ENCODE results near the gene MED13L. TPM values are rescaled to one million over a fixed set of nuclear protein-coding genes. Genes with fewer than 3 reads are reported as not detected.
A peak's percentile ranks its signal among the peaks of the same experiment; 100 is the strongest.

The MED13L gene
- total and polyA plus RNA-seq, 2 donors (not counting 3 experiments of a cell fraction or from before 2014, with no cell fraction given), result 27.4 to 93.6 TPM

DNA sequence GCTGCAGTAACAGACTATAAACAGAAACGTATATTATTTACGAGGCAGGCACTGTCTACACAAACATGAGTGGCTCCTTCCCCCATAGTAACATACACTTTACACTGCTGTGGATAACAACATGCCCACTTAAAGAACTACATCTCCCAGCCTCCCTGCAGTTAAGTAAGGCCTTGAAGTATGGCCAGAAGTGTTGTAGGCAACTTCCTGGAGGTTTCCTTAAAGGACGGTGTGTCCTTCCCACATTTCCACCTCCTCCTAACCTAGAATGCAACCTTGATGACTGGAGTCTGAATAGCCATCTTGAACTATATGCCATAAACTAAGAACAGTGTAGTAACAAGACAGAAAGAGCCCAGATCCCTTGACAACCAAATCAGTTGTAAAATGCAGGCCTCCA, 20.3 kb downstream of the MED13L start:
- Histone ChIP-seq H3K4me1 (ENCODE audit: control insufficient read depth, extremely low read depth, insufficient read depth, low read length) (peaks cover 3% of the 10 kb centered on the region), H3K9me1 (replicated peaks; ENCODE audit: control insufficient read depth, extremely low read depth, insufficient read depth, low read length) (no peaks in the 10 kb centered on the region), H3K27ac (ENCODE audit: insufficient read depth, low read depth, low read length) (no peak overlapping the region), H3K4me2 (ENCODE audit: insufficient read depth, low read length) (no peak overlapping the region), H3K4me3 (replicated peaks in 1 of 3; ENCODE audit: insufficient read depth in 1 of 3, low read depth in 1 of 3, low read length in 3 of 3) (no peak overlapping the region), H3K36me3 (ENCODE audit: control insufficient read depth in 2 of 2, extremely low read depth in 1 of 2, insufficient read depth in 2 of 2, low read length in 2 of 2) (no peaks in the 10 kb centered on the region), H3K9ac (replicated peaks; ENCODE audit: extremely low read depth, insufficient read depth, low read length) (no peak overlapping the region), H4K20me1 (replicated peaks; ENCODE audit: control insufficient read depth, extremely low read depth, insufficient read depth, low read length) (peaks cover 9% of the 10 kb centered on the region), H2AFZ (ENCODE audit: low read depth, low read length) (no peak overlapping the region), H3K27me3 (ENCODE audit: control insufficient read depth in 2 of 2, insufficient read depth in 2 of 2, low read length in 2 of 2) (no peaks in the 10 kb centered on the region), H3K9me3 (replicated peaks; ENCODE audit: control insufficient read depth, insufficient read depth, low read length) (no peaks in the 10 kb centered on the region), H3K79me2 (ENCODE audit: control insufficient read depth, insufficient read depth, low read length) (peaks cover 88% of the 10 kb centered on the region)
- intact Hi-C loops (cut with micrococcal nuclease), result no loop called here
- CTCF ChIA-PET, result interaction anchor here (0.9 to 2.8 kb wide), 9 partner anchors 8 to 116 kb away, joined by 3 to 18 read pairs (median 5); partner anchors contain the start of gene MED13L
- dilution Hi-C loops (cut with MboI; ENCODE audit: extremely low pct_ligation_motif_present, low sequenced_read_pairs), result no loop called here
- no peak for FAIRE-seq
- POLR2A ChIA-PET, result interaction anchor here (0.6 kb wide), 1 partner anchor 368 kb away, joined by 4 read pairs; no protein-coding TSS in a partner anchor
- peak; percentile 42 for DNase-seq (ENCODE audit: low read depth, low spot score)
- no peak for TF ChIP-seq MYC (IDR thresholded peaks at IDR 0.05; ENCODE audit: low read depth, low read length)
- no peak for TF ChIP-seq FOS (IDR thresholded peaks at IDR 0.05; ENCODE audit: borderline replicate concordance, insufficient read depth, low read length)
- BruUV-seq (replicated peaks), result no TSS peak

DNA sequence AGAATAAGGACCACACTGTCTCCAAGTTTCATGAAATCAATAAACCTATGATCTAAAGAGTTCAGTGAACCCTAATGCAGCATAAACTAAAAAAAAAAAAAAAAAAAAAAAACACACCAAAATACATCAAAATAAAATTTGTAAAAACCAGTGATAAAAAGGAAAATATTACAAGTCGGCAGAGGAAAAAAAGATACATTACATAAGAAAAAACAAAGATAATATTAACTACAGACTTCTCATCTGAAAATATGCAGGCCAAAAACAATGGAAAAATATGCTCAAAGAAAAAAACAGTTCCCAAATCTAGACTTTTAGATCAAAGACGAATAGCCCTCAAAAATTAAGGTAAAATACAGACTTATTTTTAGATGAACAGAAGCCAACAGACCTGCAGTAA, 27.6 kb downstream of the MED13L start:
- FAIRE-seq, result no peak

More for the DNA sequence above, 27.6 kb downstream of the MED13L start:
- H3K27me3 ChIP-seq (ENCODE audit: control insufficient read depth in 2 of 2, insufficient read depth in 2 of 2, low read length in 2 of 2), result no peaks in the 10 kb centered on the region
- no peak overlapping the region for H3K4me2 ChIP-seq (ENCODE audit: insufficient read depth, low read length)
- CTCF ChIA-PET, result no interaction called here
- no TSS peak for BruUV-seq (replicated peaks)
- DNase-seq (ENCODE audit: low read depth, low spot score), result no peak
- dilution Hi-C loops (cut with MboI; ENCODE audit: extremely low pct_ligation_motif_present, low sequenced_read_pairs) (no loop called here), intact Hi-C loops (cut with micrococcal nuclease) (no loop called here)
- peaks cover 32% of the 10 kb centered on the region for H4K20me1 ChIP-seq (replicated peaks; ENCODE audit: control insufficient read depth, extremely low read depth, insufficient read depth, low read length)
- TF ChIP-seq EZH2 (IDR thresholded peaks at IDR 0.05; ENCODE audit: borderline replicate concordance, low read depth, low read length, severe bottlenecking) (no peak), POLR2A (IDR thresholded peaks at IDR 0.05; ENCODE audit: low read depth, low read length) (no peak), FOS (IDR thresholded peaks at IDR 0.05; ENCODE audit: borderline replicate concordance, insufficient read depth, low read length) (no peak), MYC (IDR thresholded peaks at IDR 0.05; ENCODE audit: low read depth, low read length) (no peak), JUN (IDR thresholded peaks at IDR 0.05; ENCODE audit: borderline replicate concordance, insufficient read depth, insufficient read length, low read depth) (no peak), POLR2AphosphoS5 (IDR thresholded peaks at IDR 0.05; ENCODE audit: insufficient read depth, low read depth, low read length) (no peak), GATA2 (IDR thresholded peaks at IDR 0.05; ENCODE audit: insufficient read depth, insufficient read length, low read depth, low read length) (no peak)
- TF ChIP-seq, protein P1, sequence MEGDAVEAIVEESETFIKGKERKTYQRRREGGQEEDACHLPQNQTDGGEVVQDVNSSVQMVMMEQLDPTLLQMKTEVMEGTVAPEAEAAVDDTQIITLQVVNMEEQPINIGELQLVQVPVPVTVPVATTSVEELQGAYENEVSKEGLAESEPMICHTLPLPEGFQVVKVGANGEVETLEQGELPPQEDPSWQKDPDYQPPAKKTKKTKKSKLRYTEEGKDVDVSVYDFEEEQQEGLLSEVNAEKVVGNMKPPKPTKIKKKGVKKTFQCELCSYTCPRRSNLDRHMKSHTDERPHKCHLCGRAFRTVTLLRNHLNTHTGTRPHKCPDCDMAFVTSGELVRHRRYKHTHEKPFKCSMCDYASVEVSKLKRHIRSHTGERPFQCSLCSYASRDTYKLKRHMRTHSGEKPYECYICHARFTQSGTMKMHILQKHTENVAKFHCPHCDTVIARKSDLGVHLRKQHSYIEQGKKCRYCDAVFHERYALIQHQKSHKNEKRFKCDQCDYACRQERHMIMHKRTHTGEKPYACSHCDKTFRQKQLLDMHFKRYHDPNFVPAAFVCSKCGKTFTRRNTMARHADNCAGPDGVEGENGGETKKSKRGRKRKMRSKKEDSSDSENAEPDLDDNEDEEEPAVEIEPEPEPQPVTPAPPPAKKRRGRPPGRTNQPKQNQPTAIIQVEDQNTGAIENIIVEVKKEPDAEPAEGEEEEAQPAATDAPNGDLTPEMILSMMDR (IDR thresholded peaks at IDR 0.05; ENCODE audit: extremely low read depth in 1 of 2, insufficient read depth in 1 of 2, low read depth in 1 of 2, low read length in 2 of 2), result no peak
- TF ChIP-seq, protein P2, sequence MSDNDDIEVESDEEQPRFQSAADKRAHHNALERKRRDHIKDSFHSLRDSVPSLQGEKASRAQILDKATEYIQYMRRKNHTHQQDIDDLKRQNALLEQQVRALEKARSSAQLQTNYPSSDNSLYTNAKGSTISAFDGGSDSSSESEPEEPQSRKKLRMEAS (IDR thresholded peaks at IDR 0.05; ENCODE audit: insufficient read depth, insufficient read length), result no peak
- H3K4me3 ChIP-seq (replicated peaks in 1 of 3; ENCODE audit: insufficient read depth in 1 of 3, low read depth in 1 of 3, low read length in 3 of 3), result no peak overlapping the region
- H3K4me1 ChIP-seq (ENCODE audit: control insufficient read depth, extremely low read depth, insufficient read depth, low read length), result no peaks in the 10 kb centered on the region
- H3K36me3 ChIP-seq (ENCODE audit: control insufficient read depth in 2 of 2, extremely low read depth in 1 of 2, insufficient read depth in 2 of 2, low read length in 2 of 2), result no peaks in the 10 kb centered on the region
- H3K9me1 ChIP-seq (replicated peaks; ENCODE audit: control insufficient read depth, extremely low read depth, insufficient read depth, low read length), result no peaks in the 10 kb centered on the region
- H2AFZ ChIP-seq (ENCODE audit: low read depth, low read length), result no peak overlapping the region
- peaks cover 93% of the 10 kb centered on the region for H3K79me2 ChIP-seq (ENCODE audit: control insufficient read depth, insufficient read depth, low read length)
- H3K9me3 ChIP-seq (replicated peaks; ENCODE audit: control insufficient read depth, insufficient read depth, low read length), result no peaks in the 10 kb centered on the region
- H3K27ac ChIP-seq (ENCODE audit: insufficient read depth, low read depth, low read length), result no peak overlapping the region
- POLR2A ChIA-PET, result no interaction called here
- no peak overlapping the region for H3K9ac ChIP-seq (replicated peaks; ENCODE audit: extremely low read depth, insufficient read depth, low read length)
